ENCODE results near the gene LMBRD2.

DNA sequence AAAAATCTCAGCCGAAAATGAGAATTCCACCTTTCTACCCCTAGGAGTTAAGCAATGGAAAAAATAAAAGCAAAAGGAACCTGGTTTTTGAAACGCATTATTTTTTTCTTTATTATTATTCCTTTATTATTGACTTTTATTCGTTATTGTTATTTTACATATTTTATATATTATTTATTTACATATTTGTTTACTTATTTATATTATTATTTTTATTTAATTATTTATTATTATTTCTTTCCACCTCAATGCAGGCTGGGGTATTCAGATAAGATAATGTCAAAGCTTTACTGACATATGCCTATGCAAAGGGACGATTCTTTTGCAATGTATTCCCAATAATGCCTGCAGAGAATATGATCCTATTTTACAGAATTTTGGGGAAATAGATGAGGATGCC, 101.7 kb downstream of the LMBRD2 start:
- TF ChIP-seq EZH2 (IDR thresholded peaks at IDR 0.05; ENCODE audit: borderline replicate concordance, low read depth, low read length, severe bottlenecking), result no peak
- TF ChIP-seq, protein P1, sequence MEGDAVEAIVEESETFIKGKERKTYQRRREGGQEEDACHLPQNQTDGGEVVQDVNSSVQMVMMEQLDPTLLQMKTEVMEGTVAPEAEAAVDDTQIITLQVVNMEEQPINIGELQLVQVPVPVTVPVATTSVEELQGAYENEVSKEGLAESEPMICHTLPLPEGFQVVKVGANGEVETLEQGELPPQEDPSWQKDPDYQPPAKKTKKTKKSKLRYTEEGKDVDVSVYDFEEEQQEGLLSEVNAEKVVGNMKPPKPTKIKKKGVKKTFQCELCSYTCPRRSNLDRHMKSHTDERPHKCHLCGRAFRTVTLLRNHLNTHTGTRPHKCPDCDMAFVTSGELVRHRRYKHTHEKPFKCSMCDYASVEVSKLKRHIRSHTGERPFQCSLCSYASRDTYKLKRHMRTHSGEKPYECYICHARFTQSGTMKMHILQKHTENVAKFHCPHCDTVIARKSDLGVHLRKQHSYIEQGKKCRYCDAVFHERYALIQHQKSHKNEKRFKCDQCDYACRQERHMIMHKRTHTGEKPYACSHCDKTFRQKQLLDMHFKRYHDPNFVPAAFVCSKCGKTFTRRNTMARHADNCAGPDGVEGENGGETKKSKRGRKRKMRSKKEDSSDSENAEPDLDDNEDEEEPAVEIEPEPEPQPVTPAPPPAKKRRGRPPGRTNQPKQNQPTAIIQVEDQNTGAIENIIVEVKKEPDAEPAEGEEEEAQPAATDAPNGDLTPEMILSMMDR (IDR thresholded peaks at IDR 0.05; ENCODE audit: extremely low read depth in 1 of 2, insufficient read depth in 1 of 2, low read depth in 1 of 2, low read length in 2 of 2), result no peak
- no peak for TF ChIP-seq POLR2AphosphoS5 (IDR thresholded peaks at IDR 0.05; ENCODE audit: insufficient read depth, low read depth, low read length)
- no peak for TF ChIP-seq FOS (IDR thresholded peaks at IDR 0.05; ENCODE audit: borderline replicate concordance, insufficient read depth, low read length)
- no peak for TF ChIP-seq JUN (IDR thresholded peaks at IDR 0.05; ENCODE audit: borderline replicate concordance, insufficient read depth, insufficient read length, low read depth)
- TF ChIP-seq POLR2A (IDR thresholded peaks at IDR 0.05; ENCODE audit: low read depth, low read length), result no peak

All from endothelial cell of umbilical vein (primary cell).